Smooth muscle cell (in vitro differentiated cells): ENCODE measurements around the gene PGD. TPM values are rescaled to one million over a fixed set of nuclear protein-coding genes. Genes with fewer than 3 reads are reported as not detected.

ENCODE experiments used
- DNase-seq: peaks from one replicate; lab custom pipeline; 2025; ENCODE audit not compliant: unreplicated experiment; lab: John Stamatoyannopoulos, UW
- H2AFZ ChIP-seq: fragments of 200-600 bp; sonication (generic); 2 replicates; pipeline ENCODE4 v1.6.0; 2016; ENCODE audit warnings: antibody characterized with exemption, low read depth, mild to moderate bottlenecking
- H3F3A ChIP-seq: fragments of 200-600 bp; sonication (generic); 2 replicates; pipeline ENCODE4 v1.6.0; 2017; ENCODE audit warnings: antibody characterized with exemption, low read depth
- H3K27ac ChIP-seq: fragments of 200-600 bp; sonication (generic); 2 replicates; pipeline ENCODE4 v1.5.1; 2016; ENCODE audit warnings: low read depth, mild to moderate bottlenecking
- H3K27me3 ChIP-seq: fragments of 200-600 bp; sonication (generic); 2 replicates; pipeline ENCODE4 v1.6.1; 2016; ENCODE audit warnings: low read depth, mild to moderate bottlenecking
- H3K36me3 ChIP-seq: fragments of 200-600 bp; sonication (generic); 2 replicates; pipeline ENCODE4 v1.5.1; 2016; ENCODE audit warnings: low read depth
- H3K4me1 ChIP-seq: fragments of 200-600 bp; sonication (generic); 2 replicates; pipeline ENCODE4 v1.5.1; 2016; ENCODE audit warnings: low read depth
- H3K4me2 ChIP-seq: fragments of 200-600 bp; sonication (generic); 2 replicates; pipeline ENCODE4 v1.6.0; 2016; ENCODE audit warnings: mild to moderate bottlenecking
- H3K4me3 ChIP-seq: fragments of 200-600 bp; sonication (generic); 2 replicates; pipeline ENCODE4 v1.5.1; 2016; ENCODE audit warnings: mild to moderate bottlenecking
- H3K79me2 ChIP-seq: fragments of 200-600 bp; sonication (generic); 2 replicates; pipeline ENCODE4 v1.6.0; 2016; ENCODE audit warnings: low read depth, mild to moderate bottlenecking
- H3K9ac ChIP-seq: fragments of 200-600 bp; sonication (generic); 2 replicates; pipeline ENCODE4 v1.6.0; 2016; ENCODE audit warnings: low read depth
- H3K9me3 ChIP-seq: fragments of 200-600 bp; sonication (generic); replicated peaks from 2 replicates; pipeline ENCODE4 v1.5.1; 2016; ENCODE audit warnings: low read depth
- H4K20me1 ChIP-seq: fragments of 200-600 bp; sonication (generic); 2 replicates; pipeline ENCODE4 v1.6.0; 2016; ENCODE audit warnings: low read depth
- CTCF ChIP-seq: fragments of 200-600 bp; sonication (generic); IDR thresholded peaks from 2 replicates; pipeline ENCODE4 v1.5.1; 2017; ENCODE audit warnings: borderline replicate concordance, mild to moderate bottlenecking, antibody characterized with exemption; ENCODE audit not compliant: insufficient read depth, poor library complexity, severe bottlenecking
- WGBS: methylation state at CpG from one replicate; pipeline ENCODE4 v1.1.7; 2016; ENCODE audit warnings: low lambda C conversion rate; 5-methylcytosine and 5-hydroxymethylcytosine counted together
- polyA plus RNA-seq: library from polyadenylated mRNA; unstranded; fragments of >200 nt; fragmentation: Nextera tagmentation; extraction: Ambion mirVana; gene quantifications from 2 replicates; pipeline ENCODE4 v1.2.1, GENCODE V29; 2016
- total RNA-seq: library from RNA; depleted of rRNA; stranded (reverse); fragments of >200 nt; gene quantifications from 2 replicates; pipeline ENCODE4 v1.2.3, GENCODE V29; 2014

PGD gene
- total and polyA plus RNA-seq, 2 experiments from 2014 or later = 64.7 to 117 TPM

GRCh38 chr1:10380594-10381275, 18.1 kb upstream of the PGD start:
- Histone ChIP-seq H3F3A (peaks cover 11% of the 10 kb centered on the region), H4K20me1 (no peaks in the 10 kb centered on the region), H2AFZ (no peak overlapping the region), H3K27ac (peak overlapping the region; percentile 56), H3K36me3 (no peaks in the 10 kb centered on the region), H3K4me2 (no peak overlapping the region), H3K9ac (no peak overlapping the region), H3K27me3 (no peaks in the 10 kb centered on the region), H3K9me3 (no peaks in the 10 kb centered on the region), H3K79me2 (no peaks in the 10 kb centered on the region), H3K4me3 (no peak overlapping the region), H3K4me1 (no peaks in the 10 kb centered on the region)
- 73% methylated on average over 5 of the region's 5 CpGs for WGBS
- no peak for TF ChIP-seq CTCF
- DNase-seq = no peak

- peaks cover 12% of the 10 kb centered on the region for H3F3A ChIP-seq
- no peak for TF ChIP-seq CTCF
- no peak overlapping the region for H3K4me3 ChIP-seq
- no peak overlapping the region for H3K27ac ChIP-seq
- no peaks in the 10 kb centered on the region for H4K20me1 ChIP-seq
- peaks cover 13% of the 10 kb centered on the region for H3K4me1 ChIP-seq
- no peaks in the 10 kb centered on the region for H3K27me3 ChIP-seq
- H3K9ac ChIP-seq = no peak overlapping the region
- no peaks in the 10 kb centered on the region for H3K79me2 ChIP-seq
- H2AFZ ChIP-seq = no peak overlapping the region
- 87% methylated on average over 4 of the region's 4 CpGs for WGBS
- no peak overlapping the region for H3K4me2 ChIP-seq
- H3K36me3 ChIP-seq = no peaks in the 10 kb centered on the region
- no peaks in the 10 kb centered on the region for H3K9me3 ChIP-seq
- no peak for DNase-seq
These were observed 15.2 kb upstream of the PGD start for GRCh38 chr1:10383630-10384029.

- H2AFZ ChIP-seq = no peak overlapping the region
- no peak overlapping the region for H3K4me2 ChIP-seq
- DNase-seq = no peak
- no peak overlapping the region for H3K4me3 ChIP-seq
- no peak overlapping the region for H3K27ac ChIP-seq
- no peak overlapping the region for H3K9ac ChIP-seq
- H3K4me1 ChIP-seq = peaks cover 13% of the 10 kb centered on the region
- no peaks in the 10 kb centered on the region for H3K79me2 ChIP-seq
- H3K9me3 ChIP-seq = no peaks in the 10 kb centered on the region
- peaks cover 12% of the 10 kb centered on the region for H3F3A ChIP-seq
- H3K27me3 ChIP-seq = no peaks in the 10 kb centered on the region
- no peaks in the 10 kb centered on the region for H4K20me1 ChIP-seq
- 97% methylated on average over 8 of the region's 8 CpGs for WGBS
- H3K36me3 ChIP-seq = no peaks in the 10 kb centered on the region
- no peak for TF ChIP-seq CTCF
These were observed 14.6 kb upstream of the PGD start for GRCh38 chr1:10384219-10384618.
